Astrocyte of the spinal cord (primary cell): Measurements from ENCODE around the gene TADA1.

Source experiments
- DNase-seq: peaks from one replicate; pipeline ENCODE4 v3.0.0; 2011; ENCODE audit warnings: low read depth, low spot score
- H3K4me3 ChIP-seq: 2 replicates; pipeline ENCODE4 v1.5.1; 2011; ENCODE audit warnings: low read depth, mild to moderate bottlenecking, low read length, moderate library complexity
- in situ Hi-C: cut with HindIII; loops from 2 replicates; pipeline ENCODE4 v1.10.0; 2017; ENCODE audit warnings: low sequenced_read_pairs
- TF ChIP-seq, protein P1 (sequence below): IDR thresholded peaks from 2 replicates; pipeline ENCODE4 v1.5.1; 2012; ENCODE audit warnings: low read depth, mild to moderate bottlenecking, low read length, inconsistent platforms

The TADA1 gene

DNA sequence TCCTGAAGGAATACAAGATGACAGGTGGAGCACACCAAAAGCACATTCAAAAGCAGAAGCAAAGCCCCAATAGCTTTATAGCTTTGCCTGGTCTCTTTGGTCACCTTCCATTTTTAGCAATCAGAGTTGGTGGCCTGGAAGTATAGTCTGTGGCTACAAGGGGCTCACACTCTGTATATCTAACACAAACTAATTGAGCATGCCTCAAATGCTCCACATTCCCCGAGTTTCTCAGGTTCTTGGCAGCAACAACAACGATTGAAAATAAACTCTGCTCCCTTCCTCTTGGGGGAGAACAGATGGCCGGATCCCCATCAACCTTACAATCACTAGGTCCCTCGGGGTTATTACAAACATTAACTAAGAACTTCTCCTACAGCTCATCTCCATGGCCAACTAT is 24.9 kb upstream of the TADA1 start:
- no peak for DNase-seq
- no peak overlapping the region for H3K4me3 ChIP-seq
- TF ChIP-seq, protein P1, sequence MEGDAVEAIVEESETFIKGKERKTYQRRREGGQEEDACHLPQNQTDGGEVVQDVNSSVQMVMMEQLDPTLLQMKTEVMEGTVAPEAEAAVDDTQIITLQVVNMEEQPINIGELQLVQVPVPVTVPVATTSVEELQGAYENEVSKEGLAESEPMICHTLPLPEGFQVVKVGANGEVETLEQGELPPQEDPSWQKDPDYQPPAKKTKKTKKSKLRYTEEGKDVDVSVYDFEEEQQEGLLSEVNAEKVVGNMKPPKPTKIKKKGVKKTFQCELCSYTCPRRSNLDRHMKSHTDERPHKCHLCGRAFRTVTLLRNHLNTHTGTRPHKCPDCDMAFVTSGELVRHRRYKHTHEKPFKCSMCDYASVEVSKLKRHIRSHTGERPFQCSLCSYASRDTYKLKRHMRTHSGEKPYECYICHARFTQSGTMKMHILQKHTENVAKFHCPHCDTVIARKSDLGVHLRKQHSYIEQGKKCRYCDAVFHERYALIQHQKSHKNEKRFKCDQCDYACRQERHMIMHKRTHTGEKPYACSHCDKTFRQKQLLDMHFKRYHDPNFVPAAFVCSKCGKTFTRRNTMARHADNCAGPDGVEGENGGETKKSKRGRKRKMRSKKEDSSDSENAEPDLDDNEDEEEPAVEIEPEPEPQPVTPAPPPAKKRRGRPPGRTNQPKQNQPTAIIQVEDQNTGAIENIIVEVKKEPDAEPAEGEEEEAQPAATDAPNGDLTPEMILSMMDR, result no peak
- in situ Hi-C loops, result no loop called here

DNA sequence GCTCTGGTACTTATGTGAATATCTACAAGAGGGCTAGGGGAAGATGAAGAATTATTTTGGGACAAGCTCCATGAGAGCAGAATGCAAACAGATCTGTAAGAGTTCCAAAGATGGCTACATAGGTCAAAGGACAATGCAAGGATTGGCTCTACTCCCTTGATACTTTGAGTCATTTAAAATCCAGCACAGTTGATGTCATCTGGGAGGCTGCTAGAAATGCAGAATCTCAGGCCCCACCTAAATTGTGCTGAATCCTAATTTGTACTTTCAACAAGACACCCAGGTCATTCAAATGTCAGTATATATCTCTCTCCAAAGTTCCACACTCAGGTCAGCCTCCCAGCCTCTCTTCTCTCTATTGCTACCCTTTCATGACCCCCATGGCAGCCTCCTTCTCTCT is 23.7 kb upstream of the TADA1 start:
- TF ChIP-seq, protein P1, result no peak
- no peak for DNase-seq
- H3K4me3 ChIP-seq, result no peak overlapping the region
- in situ Hi-C loops, result no loop called here

DNA sequence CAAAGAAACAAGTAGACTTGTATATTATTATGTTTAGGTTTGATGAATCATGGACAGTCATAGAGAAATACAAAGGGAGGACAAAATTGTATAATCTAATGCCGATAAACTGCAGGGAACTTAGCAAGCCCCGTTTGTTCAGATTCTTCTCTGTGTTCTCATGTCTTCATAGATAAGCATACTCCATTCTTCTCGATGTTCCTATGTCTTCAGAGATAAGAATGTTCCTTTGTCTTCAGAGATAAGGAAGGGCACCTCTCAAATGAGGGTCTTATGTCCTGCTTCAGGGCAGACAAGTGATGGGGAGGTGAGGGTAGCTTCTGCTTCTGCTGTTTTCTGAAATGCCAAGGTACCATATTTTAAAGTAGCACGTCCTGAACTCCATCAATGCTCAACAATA is 19.7 kb upstream of the TADA1 start:
- TF ChIP-seq, protein P1, result no peak
- DNase-seq, result no peak
- H3K4me3 ChIP-seq, result no peak overlapping the region
- in situ Hi-C loops, result no loop called here

DNA sequence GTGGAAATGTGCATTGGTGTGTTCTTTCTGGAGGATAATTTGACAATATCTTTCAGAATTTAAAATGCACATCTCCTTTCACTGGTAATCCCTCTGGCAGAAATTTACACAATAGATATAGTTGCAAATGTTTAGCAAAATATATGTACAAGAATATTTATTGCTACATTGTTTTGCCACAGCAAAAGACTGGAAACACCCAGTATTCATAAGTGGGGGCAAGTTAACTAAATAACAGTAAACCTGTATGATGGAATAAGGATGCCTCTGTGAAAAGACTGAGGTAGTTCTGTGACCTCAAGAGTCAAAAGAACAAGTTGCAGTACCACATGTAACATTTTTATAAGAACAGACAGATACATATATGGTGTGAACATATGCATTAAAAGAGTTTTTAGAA is 13.7 kb upstream of the TADA1 start:
- no peak overlapping the region for H3K4me3 ChIP-seq
- no peak for DNase-seq
- in situ Hi-C loops, result no loop called here
- TF ChIP-seq, protein P1, result no peak

DNA sequence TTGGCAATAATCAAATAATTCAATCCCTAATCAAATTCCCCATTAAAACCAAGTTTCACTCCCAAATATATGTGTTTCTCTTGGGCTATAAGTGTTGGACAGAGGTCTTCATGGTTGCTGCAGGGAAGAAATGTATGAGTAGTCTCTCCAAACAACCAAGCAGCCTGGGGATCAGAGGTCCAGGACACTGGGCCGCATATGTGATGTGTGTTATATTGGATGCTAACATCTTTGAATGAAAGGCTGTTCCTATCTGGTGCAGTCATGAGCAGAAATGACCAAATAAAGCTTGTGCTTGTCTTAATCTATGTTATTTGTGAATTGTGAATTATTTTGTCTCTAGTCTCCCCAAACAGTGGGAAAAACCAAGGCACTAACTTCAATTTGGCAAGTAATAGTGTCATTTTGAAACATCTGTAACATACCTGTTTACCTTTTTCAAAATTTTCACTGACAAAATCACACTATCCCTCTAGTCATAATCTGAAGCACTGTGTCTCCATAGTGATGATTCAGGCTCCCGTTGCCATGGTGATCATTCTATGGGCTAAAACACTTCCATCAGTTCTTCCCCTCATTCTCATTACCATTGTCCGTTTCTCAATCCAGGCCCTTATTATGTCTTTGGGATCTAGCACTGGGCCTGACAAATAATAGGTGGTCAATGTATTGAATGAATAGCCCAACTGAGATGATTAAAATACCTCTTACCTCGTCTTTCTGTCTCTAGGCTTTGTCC is 12.5 kb upstream of the TADA1 start:
- in situ Hi-C loops, result no loop called here
- DNase-seq, result no peak
- TF ChIP-seq, protein P1, result no peak
- no peak overlapping the region for H3K4me3 ChIP-seq

DNA sequence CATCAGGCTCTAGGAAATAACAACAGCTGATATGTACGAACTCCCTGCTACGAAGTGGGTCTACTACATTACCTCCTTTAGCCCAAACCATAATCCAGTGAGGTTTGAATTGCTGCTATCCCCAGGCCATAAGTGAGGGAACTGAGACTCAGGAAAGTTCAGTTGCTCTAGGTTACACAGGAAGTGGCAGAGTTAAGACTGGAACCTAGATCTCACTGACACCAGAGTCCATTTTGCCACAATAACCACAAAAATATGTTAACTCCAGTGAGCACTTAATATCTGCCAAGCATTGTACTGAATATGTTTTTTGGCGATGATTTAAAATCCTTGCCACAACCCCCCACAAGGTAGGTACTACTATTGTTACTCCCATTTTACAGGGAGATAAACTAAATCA is 8.9 kb upstream of the TADA1 start:
- H3K4me3 ChIP-seq, result no peak overlapping the region
- no peak for DNase-seq
- in situ Hi-C loops, result no loop called here
- TF ChIP-seq, protein P1, result no peak
